Activated CD4-positive, alpha-beta T cell treated with anti-CD3 and anti-CD28 coated beads for 1 hour (primary cell): Measurements from ENCODE around the gene TMEM144.

Experiments used
- DNase-seq: peaks from one replicate; pipeline ENCODE4 v3.0.0-alpha.2; 2020

TMEM144 gene

GRCh38 chr4:158302076-158302866 is 92.0 kb downstream of the TMEM144 start:
- DNase-seq: no peak

- DNase-seq: no peak
Observed at GRCh38 chr4:158304694-158305093, 94.4 kb downstream of the TMEM144 start.
